Heart right ventricle (tissue), 16 donors: ENCODE results near the gene PUS10. TPM values are rescaled to one million over a fixed set of nuclear protein-coding genes. Genes with fewer than 3 reads are reported as not detected.
A peak's percentile ranks its signal among the peaks of the same experiment; 100 is the strongest.
"Not testable (repeated sequence)": the region's sequence is repeated elsewhere in the genome, so short reads cannot be mapped to it uniquely, and the experiment has no call there.

Experiments
- ATAC-seq, 8 donors: fragments of 200-7000 bp; cut with Tn5 transposase; one replicate each; pipeline ENCODE4 v1.9.1; 2020; ENCODE audit warnings: mild to moderate bottlenecking in 8 of 8, moderate library complexity in 8 of 8, moderate number of reproducible peaks in 1 of 8
- DNase-seq, 2 donors: peaks; one replicate each; pipeline ENCODE4 v3.0.0-alpha.2; 2020
- H3K27ac ChIP-seq, 10 donors: fragments of 200-600 bp; sonication (generic) in 2 of 10; one replicate each; pipeline versions ENCODE4 v1.5.0 to v1.8.0; 2020 to 2022; ENCODE audit warnings: mild to moderate bottlenecking in 3 of 10
- H3K27me3 ChIP-seq, 7 donors: fragments of 200-600 bp; one replicate each; pipeline ENCODE4 v1.8.0; 2021 to 2022; ENCODE audit warnings: mild to moderate bottlenecking in 2 of 7
- H3K36me3 ChIP-seq, 9 donors: fragments of 200-600 bp; sonication (generic) in 1 of 9; one replicate each; pipeline versions ENCODE4 v1.5.0 to v1.8.0; 2020 to 2022; ENCODE audit warnings: mild to moderate bottlenecking in 2 of 9
- H3K4me1 ChIP-seq, 9 donors: fragments of 200-600 bp; sonication (generic) in 1 of 9; one replicate each; pipeline versions ENCODE4 v1.5.0 to v1.8.0; 2020 to 2022; ENCODE audit warnings: mild to moderate bottlenecking in 4 of 9
- H3K4me3 ChIP-seq, 10 donors: fragments of 200-600 bp; sonication (generic) in 2 of 10; one replicate each; pipeline versions ENCODE4 v1.5.0 to v1.8.0; 2020 to 2022; ENCODE audit warnings: mild to moderate bottlenecking in 7 of 10, moderate library complexity in 2 of 10
- H3K9me3 ChIP-seq, 11 donors: fragments of 200-600 bp in 10 of 11; sonication (generic) in 2 of 11; one replicate each; pipeline versions ENCODE4 v1.5.0 to v1.8.0; 2013 to 2022; ENCODE audit warnings: mild to moderate bottlenecking in 2 of 11, control low read depth in 1 of 11, moderate library complexity in 1 of 11
- WGBS, 2 donors: extraction: QIAGEN DNeasy Blood & Tissue Kit; methylation state at CpG; one replicate each; pipeline ENCODE4 v1.1.7; 2013; ENCODE audit warnings: inconsistent platforms in 1 of 2; 5-methylcytosine and 5-hydroxymethylcytosine counted together
- intact Hi-C, 10 donors: fragments of 100-400 bp; cut with DNase I; formaldehyde crosslinking; loops; one replicate each; pipeline versions ENCODE4 v1.11.1 to v1.14.2; 2022
- polyA plus RNA-seq, 2 donors: library from polyadenylated mRNA; stranded (reverse); fragments of 200-250 nt; gene quantifications; one replicate each; pipeline ENCODE4 v1.2.3, GENCODE V29; 2013
- total RNA-seq, 10 donors: library from RNA; stranded (reverse); fragmentation: NEBNext Ultra II Directional in 3 of 10; extraction: Animal tissue kit (Norgen Biotek cat#: 25700) in 3 of 10; gene quantifications; one replicate each; pipeline versions ENCODE4 v1.2.1 to v1.2.4, GENCODE V29; 2021 to 2023
- TF ChIP-seq, protein P1 (sequence below), 9 donors: fragments of 200-600 bp; sonication (generic) in 2 of 9; IDR thresholded peaks; one replicate each; pipeline versions ENCODE4 v1.5.0 to v1.8.0; 2021 to 2022; ENCODE audit warnings: antibody characterized with exemption in 9 of 9, mild to moderate bottlenecking in 5 of 9, moderate library complexity in 1 of 9
- donor health status: Arrhythmogenic right ventricular cardiomyopathy.
- donor health status: ischemic (EF 13 %, LVEDD 7.1; RV severe dilation, severe dysfunction).
- donor health status: healthy with polysubstance abuse.
- donor health status: DM: no; HTN: yes; CAD: no.
- donor health status: DM: no; HTN: no; CAD: no.
- donor health status: ischemic (EF 25% LVEDD 6.9; RV normal size, moderate dysfunction).
- donor health status: ischemic (EF 25% LVEDD 5.7; RV mildly dilated, moderate dysfunction).
- donor health status: healthy.
- donor health status: DM: yes; HTN: yes; CAD: no.
- donor health status: Ischemic cardiomyopathy.
- donor health status: ischemic (EF 35%, LVEDD 5.7; RV mildly dilated, moderate dysfunction).
- donor health status: nonischemic (EF 11% LVEDD 7.7; RV severe dilation, severe dysfunction).
- donor health status: DM: yes; HTN: yes; CAD: no.
- donor health status: PGD.
- donor health status: ischemic (EF 29% LVEDD 5.4; RV normal size, mild dysfunction).
- donor health status: nonischemic (EF 23%, LVEDD 6.1; RV moderate dilation, normal function).

Gene PUS10
- total and polyA plus RNA-seq, 12 donors = 1.5 to 5.5 (median 4.4) TPM

DNA sequence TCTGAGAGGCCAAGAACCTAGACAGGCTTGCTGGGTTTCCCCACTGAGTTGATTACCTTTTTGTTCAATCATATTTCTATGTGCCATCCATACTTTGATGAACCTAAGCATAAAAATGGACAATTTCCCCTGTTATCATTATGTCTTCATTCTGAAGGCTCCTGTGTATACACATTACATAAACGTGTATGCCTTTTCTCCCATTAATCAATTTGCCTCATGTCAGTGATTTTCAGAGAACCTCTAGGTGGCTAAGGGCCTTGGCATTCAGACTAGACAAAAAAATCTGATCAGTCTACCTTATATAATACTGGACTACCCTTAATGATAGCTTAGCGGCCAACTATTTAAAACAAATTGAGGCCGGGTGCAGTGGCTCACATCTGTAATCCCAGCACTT lies 4.7 kb downstream of the PUS10 start:
- no peak for ATAC-seq
- no peak overlapping the region for H3K4me3 ChIP-seq
- peaks cover 0 to 36% (median 12%) of the 10 kb centered on the region in 9 donors for H3K4me1 ChIP-seq
- no peak for DNase-seq
- H3K36me3 ChIP-seq = peaks cover 0 to 28% (median 0%) of the 10 kb centered on the region in 9 donors
- no peaks in the 10 kb centered on the region for H3K9me3 ChIP-seq
- intact Hi-C loops = no loop called here
- TF ChIP-seq, protein P1, sequence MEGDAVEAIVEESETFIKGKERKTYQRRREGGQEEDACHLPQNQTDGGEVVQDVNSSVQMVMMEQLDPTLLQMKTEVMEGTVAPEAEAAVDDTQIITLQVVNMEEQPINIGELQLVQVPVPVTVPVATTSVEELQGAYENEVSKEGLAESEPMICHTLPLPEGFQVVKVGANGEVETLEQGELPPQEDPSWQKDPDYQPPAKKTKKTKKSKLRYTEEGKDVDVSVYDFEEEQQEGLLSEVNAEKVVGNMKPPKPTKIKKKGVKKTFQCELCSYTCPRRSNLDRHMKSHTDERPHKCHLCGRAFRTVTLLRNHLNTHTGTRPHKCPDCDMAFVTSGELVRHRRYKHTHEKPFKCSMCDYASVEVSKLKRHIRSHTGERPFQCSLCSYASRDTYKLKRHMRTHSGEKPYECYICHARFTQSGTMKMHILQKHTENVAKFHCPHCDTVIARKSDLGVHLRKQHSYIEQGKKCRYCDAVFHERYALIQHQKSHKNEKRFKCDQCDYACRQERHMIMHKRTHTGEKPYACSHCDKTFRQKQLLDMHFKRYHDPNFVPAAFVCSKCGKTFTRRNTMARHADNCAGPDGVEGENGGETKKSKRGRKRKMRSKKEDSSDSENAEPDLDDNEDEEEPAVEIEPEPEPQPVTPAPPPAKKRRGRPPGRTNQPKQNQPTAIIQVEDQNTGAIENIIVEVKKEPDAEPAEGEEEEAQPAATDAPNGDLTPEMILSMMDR (IDR thresholded peaks at IDR 0.05) = no peak
- no peak overlapping the region for H3K27ac ChIP-seq
- WGBS, 2 donors = 62 to 82% methylated on average over 3 of the region's 3 CpGs
- no peaks in the 10 kb centered on the region for H3K27me3 ChIP-seq

DNA sequence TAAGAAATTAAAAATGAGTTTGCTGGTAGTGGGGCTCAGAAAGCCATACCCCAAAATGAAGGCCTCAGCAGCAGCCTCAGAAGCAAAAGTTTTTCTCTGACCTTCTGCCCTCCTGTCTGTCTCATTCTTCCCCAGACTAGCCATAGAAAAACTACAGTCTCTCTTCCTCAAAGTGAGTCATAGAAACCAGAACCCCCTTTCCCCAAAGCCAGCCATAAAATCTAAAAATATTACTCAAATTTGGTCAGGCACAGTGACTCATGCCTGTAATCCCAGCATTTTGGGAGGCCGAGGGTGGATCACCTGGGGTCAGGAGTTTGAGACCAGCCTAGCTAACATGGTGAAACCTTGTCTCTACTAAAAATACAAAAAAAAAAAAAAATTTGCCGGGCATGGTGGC lies 5.8 kb downstream of the PUS10 start:
- 82 to 93% methylated on average over 2 of the region's 2 CpGs for WGBS, 2 donors
- H3K9me3 ChIP-seq, H3K27me3 ChIP-seq, ATAC-seq, DNase-seq, H3K4me3 ChIP-seq, intact Hi-C loops: not testable (repeated sequence)
- Histone ChIP-seq H3K4me1 (peaks cover 0 to 34% (median 11%) of the 10 kb centered on the region in 9 donors), H3K27ac (peak overlapping the region in 1 of 10 donors; percentile 69), H3K36me3 (peaks cover 0 to 34% (median 0%) of the 10 kb centered on the region in 9 donors)

- H3K4me3 ChIP-seq = no peak overlapping the region
- ATAC-seq (no peak), DNase-seq (no peak)
- WGBS, 2 donors = 75 to 97% methylated on average over 1 of the region's 1 CpG
- no peaks in the 10 kb centered on the region for H3K27me3 ChIP-seq
- peaks cover 0 to 34% (median 11%) of the 10 kb centered on the region in 9 donors for H3K4me1 ChIP-seq
- intact Hi-C loops = no loop called here
- no peaks in the 10 kb centered on the region for H3K9me3 ChIP-seq
- TF ChIP-seq, protein P1 (IDR thresholded peaks at IDR 0.05) = no peak
- H3K27ac ChIP-seq = peak overlapping the region in 1 of 10 donors; percentile 69
- peaks cover 0 to 39% (median 0%) of the 10 kb centered on the region in 9 donors for H3K36me3 ChIP-seq
These were observed 6.4 kb downstream of the PUS10 start for GRCh38 chr2:61011678-61012077.

DNA sequence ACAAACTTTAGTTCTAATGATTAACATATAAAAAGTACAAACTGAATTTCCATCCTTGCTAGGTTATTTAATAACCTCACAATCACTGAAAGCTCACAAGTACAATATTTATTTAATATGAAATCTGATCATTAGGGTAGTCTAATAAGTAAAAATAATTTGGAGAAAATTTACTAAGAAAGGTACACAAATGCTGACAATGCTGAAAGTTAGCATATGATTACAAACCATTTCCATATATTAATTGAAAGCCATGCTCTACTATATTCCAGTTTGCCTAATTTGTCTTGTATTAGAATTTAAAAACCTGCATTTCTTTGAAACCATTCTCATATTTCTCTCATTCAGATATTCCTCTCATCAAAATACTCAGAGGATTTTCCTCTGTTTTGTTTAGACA lies 8.7 kb downstream of the PUS10 start:
- TF ChIP-seq, protein P1 (IDR thresholded peaks at IDR 0.05) = no peak
- no peaks in the 10 kb centered on the region for H3K27me3 ChIP-seq
- no peak overlapping the region for H3K4me3 ChIP-seq
- peaks cover 0 to 45% (median 0%) of the 10 kb centered on the region in 9 donors for H3K36me3 ChIP-seq
- no peak overlapping the region for H3K27ac ChIP-seq
- intact Hi-C loops = loop anchor here in 1 of 10 donors (10.0 kb wide), 1 partner anchor 215 kb away; no protein-coding TSS in a partner anchor
- H3K4me1 ChIP-seq = peaks cover 0 to 13% (median 0%) of the 10 kb centered on the region in 9 donors
- no peaks in the 10 kb centered on the region for H3K9me3 ChIP-seq
- no peak for ATAC-seq
- DNase-seq = no peak

GRCh38 chr2:61006486-61007105 lies 11.5 kb downstream of the PUS10 start:
- H3K27ac ChIP-seq = no peak overlapping the region
- no peak for ATAC-seq
- peaks cover 0 to 4% (median 0%) of the 10 kb centered on the region in 9 donors for H3K4me1 ChIP-seq
- TF ChIP-seq, protein P1 (IDR thresholded peaks at IDR 0.05) = no peak
- no peaks in the 10 kb centered on the region for H3K27me3 ChIP-seq
- H3K4me3 ChIP-seq = no peak overlapping the region
- DNase-seq = no peak
- no peaks in the 10 kb centered on the region for H3K9me3 ChIP-seq
- intact Hi-C loops = loop anchor here in 1 of 10 donors (10.0 kb wide), 1 partner anchor 212 kb away; no protein-coding TSS in a partner anchor
- H3K36me3 ChIP-seq = peaks cover 0 to 45% (median 0%) of the 10 kb centered on the region in 9 donors
